ENCODE measurements around the gene ANO10.
"Not testable (repeated sequence)": the region's sequence is repeated elsewhere in the genome, so short reads cannot be mapped to it uniquely, and the experiment has no call there.

The ANO10 gene

DNA sequence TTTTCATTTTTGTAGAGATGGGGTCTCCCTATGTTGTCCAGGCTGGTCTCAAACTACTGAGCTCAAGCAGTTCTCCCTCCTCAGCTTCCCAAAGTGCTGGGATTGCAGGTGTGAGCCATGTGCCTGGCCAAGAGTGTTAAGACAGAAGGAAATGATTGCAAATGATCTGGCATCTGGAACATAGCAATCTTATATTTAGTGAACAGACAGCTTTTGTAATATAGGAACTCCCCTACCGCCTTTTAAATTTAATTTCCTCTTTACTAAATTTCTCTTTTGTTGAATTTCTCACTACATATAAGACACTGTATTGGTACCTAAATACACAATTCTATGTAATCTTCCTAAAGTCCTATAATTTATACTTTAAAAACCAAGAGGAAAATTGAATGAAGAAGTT is 13.1 kb downstream of the ANO10 start:
- Histone ChIP-seq H3K27me3 (ENCODE audit: control insufficient read depth, insufficient read depth, low read length) (no peaks in the 10 kb centered on the region), H3K36me3 (ENCODE audit: control insufficient read depth, insufficient read depth, low read length) (no peaks in the 10 kb centered on the region), H3K27ac (ENCODE audit: low read length) (no peak overlapping the region), H3K4me1 (ENCODE audit: control insufficient read depth, insufficient read depth, low read length) (no peaks in the 10 kb centered on the region; the same call in 1 of the 2 replicates), H3K9me3 (ENCODE audit: control insufficient read depth, insufficient read depth, low read length) (no peaks in the 10 kb centered on the region), H3K4me3 (ENCODE audit: low read length) (no peak overlapping the region)
- no peak for DNase-seq (ENCODE audit: low read depth, low spot score)
- 100% methylated on average over 1 of the region's 1 CpG for WGBS (ENCODE audit: insufficient coverage, insufficient read length)

DNA sequence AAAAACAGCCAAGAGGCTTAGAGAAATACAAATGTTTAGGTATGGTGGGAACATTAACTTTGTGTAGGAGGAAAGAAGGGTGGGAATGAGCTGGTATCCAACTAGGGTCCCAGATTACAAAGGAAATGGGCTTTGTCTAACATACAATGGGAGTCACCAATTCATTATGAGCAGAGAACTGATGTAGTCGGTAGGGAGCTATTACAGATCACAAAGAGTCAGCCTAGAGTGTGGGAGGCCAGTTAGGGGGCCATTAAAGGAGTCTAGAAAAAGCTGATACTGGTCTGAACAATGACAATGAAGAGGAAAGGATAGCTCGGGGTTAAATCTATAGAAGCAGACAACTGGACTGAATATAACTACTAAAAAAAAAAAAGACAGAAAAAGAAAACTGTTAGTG is 15.5 kb downstream of the ANO10 start:
- H3K9me3 ChIP-seq (ENCODE audit: control insufficient read depth, insufficient read depth, low read length): no peaks in the 10 kb centered on the region

DNA sequence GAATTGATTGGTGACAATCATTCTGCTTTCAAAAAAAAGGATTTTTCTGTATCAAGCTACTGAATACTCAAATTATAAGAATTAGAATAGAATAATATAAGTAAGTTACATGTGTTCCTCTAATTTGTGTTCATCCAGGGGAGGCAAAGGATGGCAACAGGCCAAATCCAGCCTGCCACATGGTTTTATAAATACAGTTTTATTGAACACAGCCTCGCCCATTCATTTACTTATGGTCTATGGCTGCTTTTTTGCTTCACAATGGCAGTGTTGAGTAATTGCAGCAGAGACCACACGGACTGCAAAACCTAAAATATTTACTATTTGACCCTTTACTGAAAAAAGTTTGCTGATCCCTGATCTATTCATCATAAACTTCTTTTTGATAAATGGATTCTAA is 21.9 kb downstream of the ANO10 start:
- H3K9me3 ChIP-seq (ENCODE audit: control insufficient read depth, insufficient read depth, low read length); H3K27me3 ChIP-seq (ENCODE audit: control insufficient read depth, insufficient read depth, low read length); H3K27ac ChIP-seq (ENCODE audit: low read length); H3K4me1 ChIP-seq (ENCODE audit: control insufficient read depth, insufficient read depth, low read length); DNase-seq (ENCODE audit: low read depth, low spot score); H3K36me3 ChIP-seq (ENCODE audit: control insufficient read depth, insufficient read depth, low read length); H3K4me3 ChIP-seq (ENCODE audit: low read length): not testable (repeated sequence)
- WGBS (ENCODE audit: insufficient coverage, insufficient read length): no CpG with 5 or more reads among the region's 2 CpGs

More for the DNA sequence above, 15.5 kb downstream of the ANO10 start:
- H3K27ac ChIP-seq (ENCODE audit: low read length): no peak overlapping the region
- no peaks in the 10 kb centered on the region; the same call in 1 of the 2 replicates for H3K4me1 ChIP-seq (ENCODE audit: control insufficient read depth, insufficient read depth, low read length)
- no peaks in the 10 kb centered on the region for H3K36me3 ChIP-seq (ENCODE audit: control insufficient read depth, insufficient read depth, low read length)
- H3K27me3 ChIP-seq (ENCODE audit: control insufficient read depth, insufficient read depth, low read length): no peaks in the 10 kb centered on the region
- H3K4me3 ChIP-seq (ENCODE audit: low read length): no peak overlapping the region
- WGBS (ENCODE audit: insufficient coverage, insufficient read length): no CpG with 5 or more reads among the region's 2 CpGs
- DNase-seq (ENCODE audit: low read depth, low spot score): no peak

DNA sequence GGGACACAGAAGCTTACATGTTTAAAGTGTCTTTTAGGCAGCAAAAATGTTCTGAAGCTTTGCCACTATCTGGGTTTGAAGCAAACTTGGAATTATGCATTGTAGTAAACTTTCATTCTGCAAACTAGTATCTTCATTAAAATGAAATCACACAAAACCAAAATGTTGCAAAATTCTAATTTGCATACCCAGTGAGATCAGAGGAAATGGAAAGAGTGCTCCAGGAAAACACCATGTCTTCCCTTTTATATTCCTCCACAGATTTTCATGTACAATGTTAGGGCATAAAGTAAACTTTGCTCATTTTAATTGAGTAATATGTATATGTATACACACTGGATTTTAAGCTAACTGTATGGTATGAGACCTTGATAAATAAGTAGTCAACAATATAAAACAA is 23.9 kb downstream of the ANO10 start:
- Histone ChIP-seq H3K36me3 (ENCODE audit: control insufficient read depth, insufficient read depth, low read length) (no peaks in the 10 kb centered on the region; the same call in 1 of the 2 replicates), H3K9me3 (ENCODE audit: control insufficient read depth, insufficient read depth, low read length) (no peaks in the 10 kb centered on the region), H3K27me3 (ENCODE audit: control insufficient read depth, insufficient read depth, low read length) (no peaks in the 10 kb centered on the region), H3K4me1 (ENCODE audit: control insufficient read depth, insufficient read depth, low read length) (no peaks in the 10 kb centered on the region), H3K4me3 (ENCODE audit: low read length) (no peak overlapping the region), H3K27ac (ENCODE audit: low read length) (no peak overlapping the region)
- no peak for DNase-seq (ENCODE audit: low read depth, low spot score)

DNA sequence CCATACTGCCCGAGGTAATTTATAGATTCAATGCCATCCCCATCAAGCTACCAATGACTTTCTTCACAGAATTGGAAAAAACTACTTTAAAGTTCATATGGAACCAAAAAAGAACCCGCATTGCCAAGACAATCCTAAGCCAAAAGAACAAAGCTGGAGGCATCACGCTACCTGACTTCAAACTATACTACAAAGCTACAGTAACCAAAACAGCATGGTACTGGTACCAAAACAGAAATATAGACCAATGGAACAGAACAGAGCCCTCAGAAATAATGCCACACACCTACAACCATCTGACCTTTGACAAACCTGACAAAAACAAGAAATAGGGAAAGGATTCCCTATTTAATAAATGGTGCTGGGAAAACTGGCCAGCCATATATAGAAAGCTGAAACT is 25.6 kb downstream of the ANO10 start:
- no CpG with 5 or more reads among the region's 3 CpGs for WGBS (ENCODE audit: insufficient coverage, insufficient read length)
- H3K9me3 ChIP-seq (ENCODE audit: control insufficient read depth, insufficient read depth, low read length); H3K4me3 ChIP-seq (ENCODE audit: low read length); H3K36me3 ChIP-seq (ENCODE audit: control insufficient read depth, insufficient read depth, low read length); H3K27ac ChIP-seq (ENCODE audit: low read length); H3K4me1 ChIP-seq (ENCODE audit: control insufficient read depth, insufficient read depth, low read length); DNase-seq (ENCODE audit: low read depth, low spot score); H3K27me3 ChIP-seq (ENCODE audit: control insufficient read depth, insufficient read depth, low read length): not testable (repeated sequence)

DNA sequence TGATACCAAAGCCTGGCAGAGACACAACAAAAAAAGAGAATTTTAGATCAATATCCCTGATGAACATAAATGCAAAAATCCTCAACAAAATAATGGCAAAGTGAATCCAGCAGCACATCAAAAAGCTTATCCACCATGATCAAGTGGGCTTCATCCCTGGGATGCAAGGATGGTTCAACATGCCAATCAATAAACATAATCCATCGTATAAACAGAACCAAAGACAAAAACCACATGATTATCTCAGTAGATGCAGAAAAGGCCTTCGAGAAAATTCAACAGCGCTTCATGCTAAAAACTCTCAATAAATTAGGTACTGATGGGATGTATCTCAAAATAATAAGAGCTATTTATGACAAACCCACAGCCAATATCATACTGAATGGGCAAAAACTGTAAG is 26.5 kb downstream of the ANO10 start:
- H3K27me3 ChIP-seq (ENCODE audit: control insufficient read depth, insufficient read depth, low read length); H3K4me1 ChIP-seq (ENCODE audit: control insufficient read depth, insufficient read depth, low read length); DNase-seq (ENCODE audit: low read depth, low spot score); H3K27ac ChIP-seq (ENCODE audit: low read length); H3K4me3 ChIP-seq (ENCODE audit: low read length); H3K36me3 ChIP-seq (ENCODE audit: control insufficient read depth, insufficient read depth, low read length); H3K9me3 ChIP-seq (ENCODE audit: control insufficient read depth, insufficient read depth, low read length): not testable (repeated sequence)
- WGBS (ENCODE audit: insufficient coverage, insufficient read length): no CpG with 5 or more reads among the region's 3 CpGs

DNA sequence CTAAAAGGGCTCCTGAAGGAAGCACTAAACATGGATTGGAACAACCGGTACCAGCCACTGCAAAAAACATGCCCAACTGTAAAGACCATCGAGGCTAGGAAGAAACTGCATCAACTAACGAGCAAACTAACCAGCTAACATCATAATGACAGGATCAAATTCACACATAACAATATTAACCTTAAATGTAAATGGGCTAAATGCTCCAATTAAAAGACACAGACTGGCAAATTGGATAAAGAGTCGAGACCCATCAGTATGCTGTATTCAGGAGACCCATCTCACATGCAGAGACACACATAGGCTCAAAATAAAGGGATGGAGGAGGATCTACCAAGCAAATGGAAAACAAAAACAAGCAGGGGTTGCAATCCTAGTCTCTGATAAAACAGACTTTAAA is 28.2 kb downstream of the ANO10 start:
- H3K36me3 ChIP-seq (ENCODE audit: control insufficient read depth, insufficient read depth, low read length); DNase-seq (ENCODE audit: low read depth, low spot score); H3K4me3 ChIP-seq (ENCODE audit: low read length); H3K4me1 ChIP-seq (ENCODE audit: control insufficient read depth, insufficient read depth, low read length); H3K9me3 ChIP-seq (ENCODE audit: control insufficient read depth, insufficient read depth, low read length); H3K27me3 ChIP-seq (ENCODE audit: control insufficient read depth, insufficient read depth, low read length); H3K27ac ChIP-seq (ENCODE audit: low read length): not testable (repeated sequence)
- WGBS (ENCODE audit: insufficient coverage, insufficient read length): no CpG with 5 or more reads among the region's 4 CpGs

DNA sequence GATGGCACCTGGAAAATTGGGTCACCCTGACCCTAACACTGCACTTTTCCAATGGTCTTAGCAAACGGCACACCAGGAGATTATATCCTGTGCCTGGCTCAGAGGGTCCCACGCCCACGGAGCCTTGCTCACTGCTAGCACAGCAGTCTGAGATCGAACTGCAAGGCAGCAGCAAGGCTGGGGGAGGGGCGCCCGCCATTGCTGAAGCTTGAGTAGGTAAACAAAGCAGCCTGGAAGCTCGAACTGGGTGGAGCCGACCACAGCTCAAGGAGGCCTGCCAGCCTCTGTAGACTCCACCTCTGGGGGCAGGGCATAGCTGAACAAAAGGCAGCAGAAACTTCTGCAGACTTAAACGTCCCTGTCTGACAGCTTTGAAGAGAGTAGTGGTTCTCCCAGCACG is 29.9 kb downstream of the ANO10 start:
- not testable (repeated sequence) for H3K4me1 ChIP-seq (ENCODE audit: control insufficient read depth, insufficient read depth, low read length)

DNA sequence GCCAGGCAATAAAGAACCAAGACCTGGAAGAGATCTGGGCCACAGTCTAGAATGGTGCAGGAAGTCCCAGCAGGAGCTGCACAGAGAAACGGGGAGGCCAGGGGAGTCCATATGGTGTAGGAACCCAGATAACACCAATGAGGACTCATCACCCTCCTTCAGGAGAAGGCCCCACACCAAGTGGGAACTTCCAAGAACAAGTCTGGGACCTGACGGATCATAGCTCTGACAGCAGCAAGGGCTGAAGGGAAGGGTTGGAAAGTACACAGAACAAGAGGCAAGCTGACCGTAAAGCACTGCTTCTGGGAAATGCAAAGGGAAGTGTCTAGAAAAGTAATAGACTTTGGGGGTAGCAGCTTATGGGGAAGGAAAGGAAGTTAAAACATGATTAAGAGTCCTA is 34.5 kb downstream of the ANO10 start:
- H3K27me3 ChIP-seq (ENCODE audit: control insufficient read depth, insufficient read depth, low read length): no peaks in the 10 kb centered on the region
- no CpG with 5 or more reads among the region's 3 CpGs for WGBS (ENCODE audit: insufficient coverage, insufficient read length)
- no peak overlapping the region for H3K27ac ChIP-seq (ENCODE audit: low read length)
- H3K4me1 ChIP-seq (ENCODE audit: control insufficient read depth, insufficient read depth, low read length): peaks cover 3% of the 10 kb centered on the region
- H3K9me3 ChIP-seq (ENCODE audit: control insufficient read depth, insufficient read depth, low read length): peaks cover 4% of the 10 kb centered on the region; the same call in 1 of the 2 replicates
- DNase-seq (ENCODE audit: low read depth, low spot score): no peak
- peaks cover 4% of the 10 kb centered on the region for H3K36me3 ChIP-seq (ENCODE audit: control insufficient read depth, insufficient read depth, low read length)
- H3K4me3 ChIP-seq (ENCODE audit: low read length): no peak overlapping the region

More for the DNA sequence above, 29.9 kb downstream of the ANO10 start:
- H3K27me3 ChIP-seq (ENCODE audit: control insufficient read depth, insufficient read depth, low read length); H3K9me3 ChIP-seq (ENCODE audit: control insufficient read depth, insufficient read depth, low read length); H3K27ac ChIP-seq (ENCODE audit: low read length); DNase-seq (ENCODE audit: low read depth, low spot score); H3K36me3 ChIP-seq (ENCODE audit: control insufficient read depth, insufficient read depth, low read length); H3K4me3 ChIP-seq (ENCODE audit: low read length): not testable (repeated sequence)
- WGBS (ENCODE audit: insufficient coverage, insufficient read length): no CpG with 5 or more reads among the region's 10 CpGs

DNA sequence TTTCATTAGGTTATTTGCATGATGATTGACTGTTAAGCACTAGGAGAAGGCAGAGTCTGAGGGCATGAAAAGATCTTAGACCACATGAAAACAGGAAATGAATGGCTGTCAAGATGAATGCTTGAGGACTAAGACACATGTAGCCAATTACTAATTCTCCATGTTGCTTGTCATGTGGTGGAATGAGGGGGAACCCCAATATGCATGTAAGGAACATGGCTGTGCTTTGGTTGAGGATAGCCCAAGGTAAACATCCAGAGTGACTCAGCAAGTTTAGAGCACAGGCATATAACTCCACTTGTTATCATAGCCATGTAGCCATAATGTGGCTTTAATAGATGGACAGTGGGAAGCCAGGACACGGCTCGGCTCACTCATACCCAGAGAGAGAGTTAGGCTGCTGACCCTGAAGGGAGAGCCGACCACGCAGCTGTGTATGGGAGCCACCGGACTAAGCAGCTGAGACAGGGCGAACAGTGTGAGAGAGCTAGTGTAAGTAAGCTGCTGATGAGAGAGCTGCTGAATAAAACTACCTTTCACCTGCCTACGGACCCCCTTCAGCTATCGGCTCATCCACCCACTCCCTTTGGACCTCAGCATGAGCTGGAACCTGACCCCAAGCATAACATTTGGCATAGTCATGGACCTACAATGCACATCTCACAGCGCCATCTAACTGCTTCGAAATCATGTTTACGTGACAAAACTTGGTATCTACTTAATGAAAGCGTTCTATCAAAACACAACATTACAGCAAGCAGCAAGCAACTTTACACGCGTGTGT is 37.6 kb downstream of the ANO10 start:
- Histone ChIP-seq H3K9me3 (ENCODE audit: control insufficient read depth, insufficient read depth, low read length) (no peaks in the 10 kb centered on the region), H3K4me3 (ENCODE audit: low read length) (no peak overlapping the region), H3K27ac (ENCODE audit: low read length) (no peak overlapping the region), H3K27me3 (ENCODE audit: control insufficient read depth, insufficient read depth, low read length) (no peaks in the 10 kb centered on the region), H3K4me1 (ENCODE audit: control insufficient read depth, insufficient read depth, low read length) (peaks cover 3% of the 10 kb centered on the region), H3K36me3 (ENCODE audit: control insufficient read depth, insufficient read depth, low read length) (no peaks in the 10 kb centered on the region)
- DNase-seq (ENCODE audit: low read depth, low spot score): no peak
- WGBS (ENCODE audit: insufficient coverage, insufficient read length): no CpG with 5 or more reads among the region's 14 CpGs

DNA sequence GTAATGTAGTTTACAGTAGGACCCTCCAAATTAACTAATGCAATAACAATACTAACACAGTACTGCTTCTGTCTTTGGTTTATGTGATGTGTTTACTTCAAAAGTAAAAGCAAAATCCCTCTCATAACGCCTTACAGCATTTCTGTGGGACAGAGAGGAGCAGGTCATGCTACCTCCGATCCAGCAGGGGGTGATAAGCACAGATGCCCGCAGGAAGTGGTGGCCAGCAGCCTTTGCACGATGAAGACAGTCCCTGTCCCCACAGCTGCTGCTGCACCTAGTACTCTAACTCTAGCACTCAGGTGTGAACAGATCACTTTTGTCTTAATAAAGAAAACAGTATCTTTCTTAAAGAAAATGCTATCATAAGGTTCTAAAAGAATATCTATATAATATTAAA is 38.3 kb downstream of the ANO10 start:
- H3K27me3 ChIP-seq (ENCODE audit: control insufficient read depth, insufficient read depth, low read length): no peaks in the 10 kb centered on the region
- H3K4me1 ChIP-seq (ENCODE audit: control insufficient read depth, insufficient read depth, low read length): peaks cover 3% of the 10 kb centered on the region
- no CpG with 5 or more reads among the region's 4 CpGs for WGBS (ENCODE audit: insufficient coverage, insufficient read length)
- H3K4me3 ChIP-seq (ENCODE audit: low read length): no peak overlapping the region
- H3K36me3 ChIP-seq (ENCODE audit: control insufficient read depth, insufficient read depth, low read length): no peaks in the 10 kb centered on the region
- H3K27ac ChIP-seq (ENCODE audit: low read length): no peak overlapping the region
- no peaks in the 10 kb centered on the region for H3K9me3 ChIP-seq (ENCODE audit: control insufficient read depth, insufficient read depth, low read length)
- no peak for DNase-seq (ENCODE audit: low read depth, low spot score)
